Nephron progenitor cell (in vitro differentiated cells): ENCODE measurements around the gene NKIRAS1.

Experiments
- DNase-seq: peaks from one replicate; pipeline ENCODE4 v3.0.0; 2021
- H3K27ac Mint-ChIP-seq: 2 replicates; pipeline ENCODE4 v1.8.0; 2021; ENCODE audit warnings: mild to moderate bottlenecking, moderate library complexity, mixed read lengths
- H3K27me3 Mint-ChIP-seq: 2 replicates; pipeline ENCODE4 v1.8.0; 2021; ENCODE audit warnings: mild to moderate bottlenecking, low read depth, mixed read lengths; ENCODE audit not compliant: poor library complexity
- H3K36me3 Mint-ChIP-seq: 2 replicates; pipeline ENCODE4 v1.8.0; 2021; ENCODE audit warnings: low read depth, mixed read lengths
- H3K4me1 Mint-ChIP-seq: 2 replicates; pipeline ENCODE4 v1.8.0; 2021; ENCODE audit warnings: mixed read lengths
- H3K4me3 Mint-ChIP-seq: 2 replicates; pipeline ENCODE4 v1.8.0; 2021; ENCODE audit warnings: mild to moderate bottlenecking, moderate library complexity, mixed read lengths
- H3K9me3 Mint-ChIP-seq: 2 replicates; pipeline ENCODE4 v1.8.0; 2021; ENCODE audit warnings: mild to moderate bottlenecking, moderate library complexity, mixed read lengths
- CTCF ChIP-seq: fragments of 200-600 bp; sonication (generic); IDR thresholded peaks from 2 replicates; pipeline ENCODE4 v1.5.0; 2021; ENCODE audit warnings: antibody characterized with exemption

The NKIRAS1 gene

GRCh38 chr3:23960649-23961048, 43.9 kb upstream of the NKIRAS1 start:
- no peaks in the 10 kb centered on the region for H3K9me3 Mint-ChIP-seq
- peaks cover 79% of the 10 kb centered on the region for H3K36me3 Mint-ChIP-seq
- no peak overlapping the region for H3K27ac Mint-ChIP-seq
- no peaks in the 10 kb centered on the region for H3K27me3 Mint-ChIP-seq
- H3K4me1 Mint-ChIP-seq, result no peaks in the 10 kb centered on the region
- DNase-seq, result no peak
- TF ChIP-seq CTCF, result no peak
- no peak overlapping the region for H3K4me3 Mint-ChIP-seq

GRCh38 chr3:23959135-23959900, 42.5 kb upstream of the NKIRAS1 start:
- peaks cover 5% of the 10 kb centered on the region for H3K4me1 Mint-ChIP-seq
- no peak overlapping the region for H3K4me3 Mint-ChIP-seq
- no peaks in the 10 kb centered on the region for H3K9me3 Mint-ChIP-seq
- no peak overlapping the region for H3K27ac Mint-ChIP-seq
- no peaks in the 10 kb centered on the region for H3K27me3 Mint-ChIP-seq
- no peak for TF ChIP-seq CTCF
- H3K36me3 Mint-ChIP-seq, result peaks cover 81% of the 10 kb centered on the region
- no peak for DNase-seq

GRCh38 chr3:23956701-23957100, 39.9 kb upstream of the NKIRAS1 start:
- no peak overlapping the region for H3K4me3 Mint-ChIP-seq
- no peak overlapping the region for H3K27ac Mint-ChIP-seq
- no peak for TF ChIP-seq CTCF
- no peaks in the 10 kb centered on the region for H3K9me3 Mint-ChIP-seq
- peaks cover 22% of the 10 kb centered on the region for H3K4me1 Mint-ChIP-seq
- H3K27me3 Mint-ChIP-seq, result no peaks in the 10 kb centered on the region
- DNase-seq, result no peak
- peaks cover 63% of the 10 kb centered on the region for H3K36me3 Mint-ChIP-seq

- Mint-ChIP-seq H3K27ac (no peak overlapping the region), H3K27me3 (no peaks in the 10 kb centered on the region)
- no peak for DNase-seq
These were observed 37.4 kb upstream of the NKIRAS1 start for GRCh38 chr3:23954144-23954543.

GRCh38 chr3:23953523-23953922, 36.7 kb upstream of the NKIRAS1 start:
- no peaks in the 10 kb centered on the region for H3K9me3 Mint-ChIP-seq
- no peak for TF ChIP-seq CTCF
- no peaks in the 10 kb centered on the region for H3K27me3 Mint-ChIP-seq
- no peak overlapping the region for H3K27ac Mint-ChIP-seq
- H3K4me1 Mint-ChIP-seq, result peaks cover 34% of the 10 kb centered on the region
- peaks cover 45% of the 10 kb centered on the region for H3K36me3 Mint-ChIP-seq
- DNase-seq, result no peak
- no peak overlapping the region for H3K4me3 Mint-ChIP-seq

More at GRCh38 chr3:23954144-23954543, 37.4 kb upstream of the NKIRAS1 start:
- Mint-ChIP-seq H3K36me3 (peaks cover 47% of the 10 kb centered on the region), H3K9me3 (no peaks in the 10 kb centered on the region), H3K4me3 (no peak overlapping the region), H3K4me1 (peaks cover 34% of the 10 kb centered on the region)
- no peak for TF ChIP-seq CTCF

GRCh38 chr3:23952646-23953045, 35.9 kb upstream of the NKIRAS1 start:
- Mint-ChIP-seq H3K4me1 (peaks cover 40% of the 10 kb centered on the region), H3K36me3 (peaks cover 44% of the 10 kb centered on the region), H3K27ac (no peak overlapping the region), H3K9me3 (no peaks in the 10 kb centered on the region), H3K4me3 (no peak overlapping the region), H3K27me3 (no peaks in the 10 kb centered on the region)
- no peak for DNase-seq
- no peak for TF ChIP-seq CTCF
